Activated naive CD4-positive, alpha-beta T cell treated with anti-CD3 and anti-CD28 coated beads, Interleukin-2, amount 10 ng/mL, durations not matched to agents 7 days and 5 days (primary cell): ENCODE results near the gene FBLL1.

Experiments used
- CTCF ChIA-PET: fragments of 350-600 bp; sonication (Branson Sonifier 250); formaldehyde crosslinking; loops from one replicate; lab custom pipeline; 2021; ENCODE audit warnings: antibody characterized with exemption; lab: Charles Lee
- DNase-seq: peaks from one replicate; pipeline ENCODE4 v3.0.0-alpha.2; 2020
- H3K27ac Mint-ChIP-seq: one replicate; pipeline ENCODE4 v1.8.0; 2021; ENCODE audit warnings: mild to moderate bottlenecking, moderate library complexity, mixed read lengths
- H3K27me3 Mint-ChIP-seq: one replicate; pipeline ENCODE4 v1.8.0; 2021; ENCODE audit warnings: mild to moderate bottlenecking, mixed read lengths
- H3K36me3 Mint-ChIP-seq: one replicate; pipeline ENCODE4 v1.8.0; 2021; ENCODE audit warnings: mixed read lengths
- H3K4me1 Mint-ChIP-seq: one replicate; pipeline ENCODE4 v1.8.0; 2021; ENCODE audit warnings: mixed read lengths
- H3K4me3 Mint-ChIP-seq: one replicate; pipeline ENCODE4 v1.8.0; 2021; ENCODE audit warnings: mild to moderate bottlenecking, moderate library complexity, mixed read lengths
- H3K9me3 Mint-ChIP-seq: one replicate; pipeline ENCODE4 v1.8.0; 2021; ENCODE audit warnings: mixed read lengths

Gene FBLL1

DNA sequence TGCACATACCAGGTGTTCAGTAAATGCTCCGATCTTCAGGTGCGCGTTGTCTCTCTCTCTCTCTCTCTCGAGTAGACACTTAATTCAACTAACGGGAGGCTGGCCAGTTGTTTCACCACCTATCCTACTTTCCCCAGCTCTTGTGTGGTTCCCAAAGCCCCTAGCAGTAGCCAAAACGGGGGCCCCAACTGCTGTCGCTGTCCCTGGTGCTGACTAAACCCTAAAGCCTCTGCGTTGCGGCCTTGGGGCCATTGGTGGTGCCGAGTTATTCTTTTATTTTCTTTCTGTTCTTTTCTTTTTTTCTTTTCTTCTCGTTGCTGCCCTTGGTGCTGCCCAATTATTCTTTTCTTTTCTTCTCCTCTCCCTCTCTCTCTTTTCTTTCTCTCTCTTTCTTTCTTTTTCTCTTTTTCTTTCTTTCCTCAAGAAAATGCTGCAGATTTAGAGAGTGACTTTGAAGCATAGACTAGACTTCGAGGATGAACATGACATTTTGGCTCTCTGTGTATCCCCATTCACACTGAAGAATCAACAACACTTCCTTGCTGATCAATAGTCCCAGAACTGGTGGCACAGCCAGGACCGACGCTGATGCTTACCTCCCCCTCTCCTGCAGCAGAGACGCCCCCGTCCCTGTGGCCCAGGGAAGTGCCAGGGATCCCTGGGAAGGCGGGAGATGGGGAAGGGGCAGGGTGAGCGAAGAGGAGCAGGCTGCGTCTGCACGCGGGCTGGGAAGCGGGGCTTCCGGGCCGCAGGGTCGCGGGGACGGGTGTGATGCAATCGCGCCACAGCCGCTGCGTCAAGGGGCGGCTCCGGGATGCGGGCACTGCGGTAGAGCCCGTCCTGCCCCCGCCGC is at the start of gene FBLL1:
FBLL1 (plus strand) TSS at position 785 of the 853 bp plus-strand sequence. CDS start 200 bp downstream, outside the sequence.
- peaks cover 55% of the 10 kb centered on the region for H3K27me3 Mint-ChIP-seq
- H3K9me3 Mint-ChIP-seq: no peaks in the 10 kb centered on the region
- peak within 1 kb of the TSS; percentile 63 for H3K4me3 Mint-ChIP-seq
- H3K27ac Mint-ChIP-seq: peak within 1 kb of the TSS; percentile 42
- CTCF ChIA-PET: no interaction called here
- peak; percentile 61 for DNase-seq
- H3K36me3 Mint-ChIP-seq: peaks cover 12% of the 10 kb centered on the region
- H3K4me1 Mint-ChIP-seq: peaks cover 12% of the 10 kb centered on the region

DNA sequence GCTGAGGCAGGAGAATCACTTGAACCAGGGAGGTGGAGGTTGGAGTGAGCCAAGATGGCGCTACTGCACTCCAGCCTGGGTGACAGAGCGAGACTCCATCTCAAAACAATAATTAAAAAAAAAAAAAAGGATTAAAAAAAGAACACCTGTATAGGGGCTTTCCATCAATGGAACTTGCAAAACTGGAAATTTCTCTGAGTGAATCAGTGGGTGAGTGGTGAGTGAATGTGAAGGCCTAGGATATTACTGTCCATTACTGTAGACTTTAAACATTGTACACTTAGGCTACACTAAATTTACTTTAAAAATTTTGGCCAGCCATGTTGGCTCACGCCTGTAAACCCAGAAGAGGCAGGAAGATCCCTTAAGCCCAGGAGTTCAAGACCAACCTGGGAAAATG is 48.5 kb upstream of the FBLL1 start:
- Mint-ChIP-seq H3K36me3 (no peaks in the 10 kb centered on the region), H3K27me3 (peaks cover 10% of the 10 kb centered on the region), H3K4me3 (no peak overlapping the region), H3K27ac (no peak overlapping the region), H3K4me1 (peaks cover 15% of the 10 kb centered on the region), H3K9me3 (no peaks in the 10 kb centered on the region)
- CTCF ChIA-PET: no interaction called here
- DNase-seq: no peak

DNA sequence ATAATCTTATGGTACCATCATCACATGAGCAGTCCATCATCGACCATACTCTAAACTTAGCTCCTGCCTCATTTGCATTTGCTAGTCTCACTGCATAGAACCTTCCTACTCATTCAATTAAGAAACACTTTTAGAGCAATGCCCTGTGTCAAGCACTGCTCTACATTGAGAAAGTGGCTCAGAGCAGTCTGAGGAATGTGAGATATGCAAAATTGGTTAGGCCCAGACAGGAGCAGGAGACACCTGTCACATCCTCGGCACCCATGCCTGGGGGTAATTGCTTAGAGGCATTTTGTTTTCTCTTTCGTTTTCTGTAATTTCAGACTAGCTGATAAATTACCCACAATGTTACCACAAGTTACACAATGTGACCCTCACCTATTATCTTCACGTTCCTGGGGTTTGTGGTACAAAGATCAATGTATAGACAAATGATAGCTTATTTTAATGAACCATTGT is 47.7 kb upstream of the FBLL1 start:
- Mint-ChIP-seq H3K4me1 (peaks cover 22% of the 10 kb centered on the region), H3K9me3 (no peaks in the 10 kb centered on the region), H3K27me3 (peaks cover 13% of the 10 kb centered on the region), H3K36me3 (peaks cover 2% of the 10 kb centered on the region), H3K27ac (no peak overlapping the region), H3K4me3 (no peak overlapping the region)
- DNase-seq: peak; percentile 24
- CTCF ChIA-PET: no interaction called here

DNA sequence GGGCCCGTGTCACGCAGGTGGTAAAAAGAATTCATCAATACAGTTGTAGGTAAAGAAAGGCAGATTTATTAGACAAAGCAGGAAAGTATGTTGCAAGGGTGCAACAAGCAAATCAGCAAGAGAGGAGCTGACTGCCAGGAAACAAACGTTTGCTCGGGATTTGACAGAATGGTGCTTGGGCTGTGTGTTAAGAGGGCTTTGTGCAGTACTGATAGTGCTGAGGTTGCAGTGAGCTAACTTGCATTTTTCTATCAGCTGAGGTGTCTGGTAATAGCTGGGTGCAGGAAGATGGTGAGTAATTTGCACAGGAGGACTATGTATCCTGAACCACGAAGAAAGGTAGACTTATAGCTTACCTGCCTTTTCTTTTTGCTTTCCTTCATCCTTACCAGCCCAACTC is 46.7 kb upstream of the FBLL1 start:
- H3K27me3 Mint-ChIP-seq: peaks cover 15% of the 10 kb centered on the region
- DNase-seq: no peak
- no peaks in the 10 kb centered on the region for H3K9me3 Mint-ChIP-seq
- H3K36me3 Mint-ChIP-seq: peaks cover 3% of the 10 kb centered on the region
- no peak overlapping the region for H3K27ac Mint-ChIP-seq
- CTCF ChIA-PET: no interaction called here
- H3K4me3 Mint-ChIP-seq: no peak overlapping the region
- H3K4me1 Mint-ChIP-seq: peaks cover 26% of the 10 kb centered on the region

DNA sequence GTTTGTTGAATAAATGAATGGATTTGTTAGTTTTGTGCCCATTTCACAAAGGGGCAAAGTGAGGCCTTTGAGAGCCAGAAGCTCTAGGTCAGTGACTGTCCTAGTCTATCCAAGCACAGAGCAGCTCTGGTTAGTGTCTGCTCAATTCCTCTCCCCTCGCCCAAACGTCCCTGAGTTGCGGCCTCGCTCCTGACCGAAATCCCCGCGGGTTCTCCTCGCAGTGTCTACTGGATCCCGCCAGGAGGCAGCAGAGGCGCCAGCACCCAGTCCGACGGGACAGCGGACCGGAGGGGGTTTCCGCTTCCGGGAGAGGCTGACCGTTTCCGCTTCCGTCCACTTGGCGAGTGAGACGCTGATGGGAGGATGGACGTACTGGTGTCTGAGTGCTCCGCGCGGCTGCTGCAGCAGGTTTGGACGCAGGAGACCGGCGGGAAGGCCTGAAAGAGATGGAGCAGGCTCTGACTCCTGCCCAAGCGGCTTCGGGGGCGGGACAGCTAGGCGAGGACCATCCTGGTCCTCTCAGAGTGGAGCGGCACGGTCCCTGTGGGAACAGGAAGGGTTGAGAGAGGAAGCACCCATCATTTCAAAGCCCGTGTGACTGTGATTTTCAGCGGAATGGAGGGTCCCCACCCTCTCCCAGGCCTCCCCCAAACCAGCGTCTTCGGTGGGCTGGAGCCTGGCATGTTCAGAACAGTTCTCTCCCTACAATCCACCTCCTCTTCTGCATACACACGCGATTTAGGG is 42.8 kb upstream of the FBLL1 start, which contains the start of gene RARS1:
RARS1 (plus strand) TSS at position 336 of the 744 bp plus-strand sequence; CDS start at position 364, 28 bp downstream.
- peak; percentile 95 for DNase-seq
- peaks cover 38% of the 10 kb centered on the region for H3K4me1 Mint-ChIP-seq
- CTCF ChIA-PET: interaction anchor here (0.8 kb wide), 1 partner anchor 106 kb away, joined by 3 read pairs; no protein-coding TSS in a partner anchor
- H3K27ac Mint-ChIP-seq: peak within 1 kb of the TSS; percentile 90
- H3K27me3 Mint-ChIP-seq: peaks cover 9% of the 10 kb centered on the region
- H3K4me3 Mint-ChIP-seq: peak within 1 kb of the TSS; percentile 99
- H3K9me3 Mint-ChIP-seq: no peaks in the 10 kb centered on the region
- peaks cover 20% of the 10 kb centered on the region for H3K36me3 Mint-ChIP-seq

DNA sequence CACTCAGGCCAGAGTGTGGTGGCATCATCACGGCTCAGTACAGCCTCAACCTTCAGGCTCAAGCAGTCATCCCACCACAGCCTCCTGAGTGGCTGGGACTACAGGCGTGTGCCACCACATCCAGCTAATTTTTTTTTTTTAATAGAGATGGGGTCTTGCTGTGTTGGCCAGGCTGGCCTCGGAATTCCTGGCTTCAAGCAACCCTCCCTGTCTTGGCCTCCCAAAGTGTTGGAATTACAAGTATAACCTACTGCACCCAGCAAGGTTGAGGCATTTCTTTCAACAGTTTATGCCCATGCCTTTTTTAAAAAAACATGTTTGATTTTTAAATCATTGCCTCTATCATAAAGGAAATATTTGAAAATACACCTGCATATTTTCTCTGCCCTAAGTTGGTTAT is 40.0 kb upstream of the FBLL1 start:
- H3K9me3 Mint-ChIP-seq: no peaks in the 10 kb centered on the region
- no peak for DNase-seq

DNA sequence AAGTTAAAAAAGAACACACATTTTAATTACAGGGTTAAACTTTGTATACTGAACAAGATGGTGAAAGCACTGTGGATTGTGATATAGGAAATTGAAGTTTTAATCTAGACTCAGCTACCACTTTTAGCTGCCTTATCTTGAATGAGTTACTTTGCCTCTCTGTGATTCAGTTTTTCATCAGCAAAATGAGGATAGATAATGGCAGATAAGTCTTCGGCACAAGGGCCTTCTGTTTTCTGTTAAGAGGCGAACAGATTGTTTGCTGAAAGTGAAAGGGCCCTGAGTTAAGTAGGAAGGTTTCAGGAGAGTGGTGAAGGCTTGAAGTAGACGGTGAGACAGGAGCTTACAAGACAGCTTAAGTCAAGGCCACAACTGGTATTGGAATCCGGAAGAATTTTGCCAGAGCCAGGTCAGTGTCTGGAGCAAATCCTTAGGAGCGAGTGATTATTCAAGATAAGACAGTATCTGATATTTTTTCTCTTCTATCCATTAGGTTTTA is 35.0 kb upstream of the FBLL1 start:
- Mint-ChIP-seq H3K27me3 (no peaks in the 10 kb centered on the region), H3K9me3 (no peaks in the 10 kb centered on the region), H3K4me1 (peaks cover 9% of the 10 kb centered on the region), H3K4me3 (no peak overlapping the region), H3K36me3 (peaks cover 57% of the 10 kb centered on the region), H3K27ac (no peak overlapping the region)
- DNase-seq: no peak
- CTCF ChIA-PET: no interaction called here

More for the DNA sequence above, 40.0 kb upstream of the FBLL1 start:
- Mint-ChIP-seq H3K4me1 (peaks cover 36% of the 10 kb centered on the region), H3K36me3 (peaks cover 43% of the 10 kb centered on the region), H3K4me3 (no peak overlapping the region), H3K27me3 (peaks cover 5% of the 10 kb centered on the region), H3K27ac (no peak overlapping the region)
- CTCF ChIA-PET: interaction anchor here (1.1 kb wide), 1 partner anchor 10 kb away, joined by 3 read pairs; no protein-coding TSS in a partner anchor

DNA sequence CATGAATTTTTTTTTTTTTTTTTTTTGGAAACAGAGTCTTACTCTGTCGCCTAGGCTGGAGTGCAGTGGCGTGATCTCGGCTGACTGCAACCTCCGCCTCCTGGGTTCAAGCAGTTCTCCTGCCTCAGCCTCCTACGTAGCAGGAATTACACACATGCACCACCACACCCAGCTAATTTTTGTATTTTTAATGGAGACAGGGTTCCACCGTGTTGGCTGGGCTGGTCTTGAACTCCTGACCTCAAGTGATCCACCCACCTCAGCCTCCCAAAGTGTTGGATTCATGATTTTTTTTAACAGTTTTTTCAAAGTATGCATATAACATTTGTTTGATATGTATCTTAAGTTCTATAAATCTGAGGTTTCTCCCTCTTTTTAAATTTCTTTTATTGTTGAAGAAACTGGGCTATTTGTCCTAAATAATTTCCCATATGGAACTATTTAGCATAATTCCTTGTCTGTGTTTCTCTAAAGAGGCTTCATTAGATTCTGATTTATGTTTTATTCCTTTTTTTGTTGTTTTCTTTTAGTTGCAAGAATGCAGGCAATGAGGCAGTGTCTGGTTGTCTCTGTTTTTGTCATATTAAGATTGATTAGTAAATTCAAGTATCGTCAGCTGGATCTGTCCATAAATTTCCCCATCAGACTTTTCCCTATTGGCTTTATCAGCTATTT is 26.4 kb upstream of the FBLL1 start:
- no peaks in the 10 kb centered on the region for H3K9me3 Mint-ChIP-seq
- H3K27me3 Mint-ChIP-seq: no peaks in the 10 kb centered on the region
- no peak for DNase-seq
- no peak overlapping the region for H3K27ac Mint-ChIP-seq
- CTCF ChIA-PET: no interaction called here
- H3K4me1 Mint-ChIP-seq: no peaks in the 10 kb centered on the region
- peaks cover 47% of the 10 kb centered on the region for H3K36me3 Mint-ChIP-seq
- no peak overlapping the region for H3K4me3 Mint-ChIP-seq

DNA sequence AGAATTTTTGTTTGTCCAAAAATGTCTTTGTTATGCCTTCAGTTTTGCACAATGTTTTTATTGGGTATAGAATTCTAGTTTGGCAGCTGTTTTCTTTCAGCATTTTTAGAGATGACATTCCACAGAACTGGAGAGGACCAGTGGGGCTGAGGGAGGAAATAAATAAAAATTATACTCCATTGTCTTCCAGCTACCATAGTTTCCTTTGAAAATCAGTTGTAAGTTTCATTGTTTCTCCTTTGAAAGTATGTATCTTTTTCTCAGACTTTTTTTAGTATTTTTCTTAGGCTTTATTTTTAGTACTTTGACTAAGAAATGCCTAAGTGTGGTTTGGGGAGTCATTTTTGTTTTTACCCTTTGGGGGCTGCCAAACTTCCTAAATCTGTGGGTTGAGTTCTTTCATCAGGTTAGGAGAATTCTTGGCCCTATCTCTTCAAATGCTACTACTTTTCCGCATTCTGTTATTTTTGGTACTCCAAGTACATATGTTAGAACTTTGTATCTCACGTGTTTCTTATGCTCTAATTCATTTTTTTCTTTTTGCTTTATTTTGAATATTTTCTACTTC is 15.2 kb upstream of the FBLL1 start:
- CTCF ChIA-PET: no interaction called here
- Mint-ChIP-seq H3K27ac (no peak overlapping the region), H3K4me3 (no peak overlapping the region), H3K9me3 (peaks cover 9% of the 10 kb centered on the region), H3K27me3 (no peaks in the 10 kb centered on the region), H3K4me1 (no peaks in the 10 kb centered on the region), H3K36me3 (peaks cover 79% of the 10 kb centered on the region)
- DNase-seq: no peak

DNA sequence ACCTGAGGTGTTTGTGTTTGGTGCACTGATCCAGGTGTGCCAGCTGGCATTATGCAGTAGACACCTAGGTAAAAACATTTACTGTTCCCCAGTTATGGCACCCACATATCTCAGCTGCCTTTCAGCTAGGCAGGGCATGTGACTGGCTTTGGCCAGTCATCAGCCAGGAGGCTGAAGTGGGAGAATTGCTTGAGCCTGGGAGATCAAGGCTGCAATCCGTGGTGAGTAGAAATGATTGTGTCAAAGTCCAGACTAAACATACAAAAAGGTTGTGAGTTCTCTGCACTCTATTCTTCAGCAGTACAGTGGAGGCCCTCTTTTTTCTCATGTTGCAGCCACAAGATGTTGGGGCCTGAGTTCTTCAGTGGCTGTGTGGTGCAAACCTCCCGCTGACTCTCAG is 3.2 kb upstream of the FBLL1 start:
- no peak overlapping the region for H3K27ac Mint-ChIP-seq
- no peaks in the 10 kb centered on the region for H3K9me3 Mint-ChIP-seq
- H3K36me3 Mint-ChIP-seq: peaks cover 16% of the 10 kb centered on the region
- no peak overlapping the region for H3K4me3 Mint-ChIP-seq
- no peak for DNase-seq
- H3K27me3 Mint-ChIP-seq: peaks cover 33% of the 10 kb centered on the region
- H3K4me1 Mint-ChIP-seq: peaks cover 12% of the 10 kb centered on the region
- CTCF ChIA-PET: no interaction called here

DNA sequence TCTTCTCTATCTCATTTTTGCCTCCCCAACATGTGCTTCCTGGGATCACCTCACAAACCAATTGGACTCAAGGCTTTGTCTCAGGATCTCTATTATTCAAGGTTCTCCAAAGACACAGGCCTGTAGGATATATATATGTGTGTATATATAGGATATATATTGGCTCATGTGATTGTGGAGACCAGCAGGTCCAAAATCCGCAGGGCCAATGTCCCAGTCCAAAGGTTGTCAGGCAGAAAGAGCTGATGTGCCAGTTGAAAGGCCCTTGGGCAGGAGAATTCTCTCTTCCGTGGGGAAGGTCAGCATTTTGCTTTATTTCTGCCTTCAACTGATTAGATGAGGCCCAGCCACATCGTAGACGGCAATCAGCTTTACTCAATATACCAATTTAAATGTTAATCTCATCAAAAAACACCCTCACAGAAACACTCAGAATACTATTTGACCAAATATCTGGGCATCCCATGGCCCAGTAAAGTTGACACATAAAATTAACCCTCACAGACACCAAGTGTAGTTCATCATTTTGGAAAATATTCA is 1.3 kb upstream of the FBLL1 start:
- Mint-ChIP-seq H3K36me3 (peaks cover 14% of the 10 kb centered on the region), H3K4me3 (peak overlapping the region; percentile 63), H3K9me3 (no peaks in the 10 kb centered on the region), H3K27me3 (peaks cover 51% of the 10 kb centered on the region), H3K4me1 (peaks cover 12% of the 10 kb centered on the region), H3K27ac (no peak overlapping the region)
- CTCF ChIA-PET: no interaction called here
- DNase-seq: no peak

DNA sequence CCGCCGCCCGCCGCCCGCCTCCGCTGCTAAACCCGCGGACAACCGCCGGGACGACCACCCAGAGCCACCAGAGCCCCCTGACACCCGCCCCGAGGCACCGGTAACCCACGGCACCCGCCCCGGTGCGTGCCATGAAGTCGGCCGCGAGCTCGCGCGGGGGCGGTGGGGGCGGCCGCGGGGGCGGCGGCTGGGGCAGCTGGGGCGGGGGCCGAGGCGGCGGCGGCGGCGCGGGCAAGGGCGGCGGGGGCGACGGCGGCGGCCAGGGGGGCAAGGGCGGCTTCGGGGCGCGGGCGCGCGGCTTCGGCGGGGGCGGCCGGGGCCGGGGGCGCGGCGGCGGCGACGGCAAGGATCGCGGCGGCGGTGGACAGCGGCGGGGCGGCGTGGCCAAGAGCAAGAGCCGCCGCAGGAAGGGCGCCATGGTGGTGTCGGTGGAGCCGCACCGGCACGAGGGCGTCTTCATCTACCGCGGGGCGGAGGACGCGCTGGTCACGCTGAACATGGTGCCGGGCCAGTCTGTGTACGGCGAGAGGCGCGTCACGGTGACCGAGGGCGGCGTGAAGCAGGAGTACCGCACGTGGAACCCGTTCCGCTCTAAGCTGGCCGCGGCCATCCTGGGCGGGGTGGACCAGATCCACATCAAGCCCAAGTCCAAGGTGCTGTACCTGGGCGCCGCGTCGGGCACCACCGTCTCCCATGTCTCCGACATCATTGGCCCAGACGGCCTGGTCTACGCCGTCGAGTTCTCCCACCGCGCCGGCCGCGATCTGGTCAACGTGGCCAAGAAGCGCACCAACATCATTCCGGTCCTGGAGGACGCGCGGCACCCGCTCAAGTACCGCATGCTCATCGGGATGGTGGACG is 499 bp downstream of the FBLL1 start:
- Mint-ChIP-seq H3K27ac (no peak overlapping the region), H3K9me3 (no peaks in the 10 kb centered on the region), H3K36me3 (peaks cover 10% of the 10 kb centered on the region), H3K27me3 (peaks cover 56% of the 10 kb centered on the region), H3K4me3 (peak overlapping the region; percentile 49), H3K4me1 (peaks cover 12% of the 10 kb centered on the region)
- peak; percentile 21 for DNase-seq
- CTCF ChIA-PET: no interaction called here
